DMS114 treated with DMSO at 0.1 percent for 48 hours (cell line): ENCODE measurements around the gene USP17L20.
"Not testable (repeated sequence)": the region's sequence is repeated elsewhere in the genome, so short reads cannot be mapped to it uniquely, and the experiment has no call there.

Experiments
- DNase-seq: peaks from one replicate; lab custom pipeline; 2025; ENCODE audit not compliant: unreplicated experiment; lab: John Stamatoyannopoulos, UW

The USP17L20 gene

GRCh38 chr4:9257824-9258223, at the start of gene USP17L20:
TSS of gene USP17L20 (plus strand) at chr4:9258124. CDS start at chr4:9258124, 0 bp downstream.
- DNase-seq, result not testable (repeated sequence)

DNA sequence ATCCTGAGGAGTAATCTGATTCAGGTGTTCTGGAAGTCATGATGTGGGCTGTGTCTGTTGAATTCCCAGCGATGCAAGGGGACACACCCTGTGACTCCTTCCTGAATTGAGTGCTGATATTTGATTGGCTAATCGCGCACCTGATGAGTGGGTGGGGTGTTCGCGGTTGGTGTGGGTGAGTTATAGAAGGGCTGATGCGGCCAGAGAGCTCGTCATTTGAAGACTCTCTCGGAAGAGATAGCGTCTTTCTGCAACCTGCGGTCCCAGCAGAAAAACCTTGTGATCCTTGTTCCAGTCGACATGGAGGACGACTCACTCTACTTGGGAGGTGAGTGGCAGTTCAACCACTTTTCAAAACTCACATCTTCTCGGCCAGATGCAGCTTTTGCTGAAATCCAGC, 47.6 kb upstream of the USP17L20 start, which contains the start of gene USP17L10:
TSS of gene USP17L10 (plus strand) at position 301 of the 400 bp plus-strand sequence. CDS start at position 301, 0 bp downstream.
- not testable (repeated sequence) for DNase-seq

DNA sequence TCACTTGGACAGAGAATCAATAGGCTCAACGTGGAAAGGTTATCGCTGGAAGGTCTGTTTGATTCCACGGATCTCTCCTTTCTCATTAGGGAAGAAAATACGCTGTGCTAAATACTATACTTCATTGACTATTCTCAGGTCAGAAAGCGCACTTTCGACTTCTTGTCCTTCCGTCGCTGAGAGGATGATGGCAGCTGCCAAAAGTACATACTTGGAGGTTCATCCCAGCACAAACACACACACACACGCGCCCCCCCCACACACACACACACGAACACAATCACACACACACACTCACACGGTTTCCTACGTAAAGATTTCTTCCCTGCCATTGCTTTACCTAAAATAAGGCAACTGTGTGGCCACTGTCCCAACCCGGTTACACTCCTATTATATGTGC, 43.2 kb upstream of the USP17L20 start:
- not testable (repeated sequence) for DNase-seq

GRCh38 chr4:9215105-9215504, 42.8 kb upstream of the USP17L20 start, which contains the start of gene USP17L11:
TSS of gene USP17L11 (plus strand) at chr4:9215405. CDS start at chr4:9215405, 0 bp downstream.
- DNase-seq, result not testable (repeated sequence)

DNA sequence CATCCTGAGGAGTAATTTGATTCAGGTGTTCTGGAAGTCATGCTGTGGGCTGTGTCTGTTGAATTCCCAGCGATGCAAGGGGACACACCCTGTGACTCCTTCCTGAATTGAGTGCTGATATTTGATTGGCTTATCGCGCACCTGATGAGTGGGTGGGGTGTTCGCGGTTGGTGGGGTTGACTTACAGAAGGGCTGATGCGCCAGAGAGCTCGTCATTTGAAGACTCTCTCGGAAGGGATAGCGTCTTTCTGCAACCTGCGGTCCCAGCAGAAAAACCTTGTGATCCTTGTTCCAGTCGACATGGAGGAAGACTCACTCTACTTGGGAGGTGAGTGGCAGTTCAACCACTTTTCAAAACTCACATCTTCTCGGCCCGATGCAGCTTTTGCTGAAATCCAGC, 38.1 kb upstream of the USP17L20 start, which contains the start of gene USP17L12:
TSS of gene USP17L12 (plus strand) at position 301 of the 400 bp plus-strand sequence. CDS start at position 301, 0 bp downstream.
- not testable (repeated sequence) for DNase-seq

GRCh38 chr4:9224596-9224995, 33.3 kb upstream of the USP17L20 start, which contains the start of gene USP17L13:
TSS of gene USP17L13 (plus strand) at chr4:9224896. CDS start at chr4:9224896, 0 bp downstream.
- not testable (repeated sequence) for DNase-seq

DNA sequence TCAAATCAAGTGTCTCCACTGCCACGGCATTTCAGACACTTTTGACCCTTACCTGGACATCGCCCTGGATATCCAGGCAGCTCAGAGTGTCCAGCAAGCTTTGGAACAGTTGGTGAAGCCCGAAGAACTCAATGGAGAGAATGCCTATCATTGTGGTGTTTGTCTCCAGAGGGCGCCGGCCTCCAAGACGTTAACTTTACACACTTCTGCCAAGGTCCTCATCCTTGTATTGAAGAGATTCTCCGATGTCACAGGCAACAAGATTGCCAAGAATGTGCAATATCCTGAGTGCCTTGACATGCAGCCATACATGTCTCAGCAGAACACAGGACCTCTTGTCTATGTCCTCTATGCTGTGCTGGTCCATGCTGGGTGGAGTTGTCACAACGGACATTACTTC, 27.7 kb upstream of the USP17L20 start:
- not testable (repeated sequence) for DNase-seq

DNA sequence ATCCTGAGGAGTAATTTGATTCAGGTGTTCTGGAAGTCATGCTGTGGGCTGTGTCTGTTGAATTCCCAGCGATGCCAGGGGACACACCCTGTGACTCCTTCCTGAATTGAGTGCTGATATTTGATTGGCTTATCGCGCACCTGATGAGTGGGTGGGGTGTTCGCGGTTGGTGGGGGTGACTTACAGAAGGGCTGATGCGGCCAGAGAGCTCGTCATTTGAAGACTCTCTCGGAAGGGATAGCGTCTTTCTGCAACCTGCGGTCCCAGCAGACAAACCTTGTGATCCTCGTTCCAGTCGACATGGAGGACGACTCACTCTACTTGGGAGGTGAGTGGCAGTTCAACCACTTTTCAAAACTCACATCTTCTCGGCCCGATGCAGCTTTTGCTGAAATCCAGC, 23.8 kb upstream of the USP17L20 start, which contains the start of gene USP17L15:
TSS of gene USP17L15 (plus strand) at position 301 of the 400 bp plus-strand sequence. CDS start at position 301, 0 bp downstream.
- DNase-seq, result not testable (repeated sequence)

- DNase-seq, result not testable (repeated sequence)
These were observed 19.5 kb upstream of the USP17L20 start for GRCh38 chr4:9238461-9238860.

DNA sequence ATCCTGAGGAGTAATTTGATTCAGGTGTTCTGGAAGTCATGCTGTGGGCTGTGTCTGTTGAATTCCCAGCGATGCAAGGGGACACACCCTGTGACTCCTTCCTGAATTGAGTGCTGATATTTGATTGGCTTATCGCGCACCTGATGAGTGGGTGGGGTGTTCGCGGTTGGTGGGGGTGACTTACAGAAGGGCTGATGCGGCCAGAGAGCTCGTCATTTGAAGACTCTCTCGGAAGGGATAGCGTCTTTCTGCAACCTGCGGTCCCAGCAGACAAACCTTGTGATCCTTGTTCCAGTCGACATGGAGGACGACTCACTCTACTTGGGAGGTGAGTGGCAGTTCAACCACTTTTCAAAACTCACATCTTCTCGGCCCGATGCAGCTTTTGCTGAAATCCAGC, 14.3 kb upstream of the USP17L20 start, which contains the start of gene USP17L17:
TSS of gene USP17L17 (plus strand) at position 301 of the 400 bp plus-strand sequence. CDS start at position 301, 0 bp downstream.
- DNase-seq, result not testable (repeated sequence)

DNA sequence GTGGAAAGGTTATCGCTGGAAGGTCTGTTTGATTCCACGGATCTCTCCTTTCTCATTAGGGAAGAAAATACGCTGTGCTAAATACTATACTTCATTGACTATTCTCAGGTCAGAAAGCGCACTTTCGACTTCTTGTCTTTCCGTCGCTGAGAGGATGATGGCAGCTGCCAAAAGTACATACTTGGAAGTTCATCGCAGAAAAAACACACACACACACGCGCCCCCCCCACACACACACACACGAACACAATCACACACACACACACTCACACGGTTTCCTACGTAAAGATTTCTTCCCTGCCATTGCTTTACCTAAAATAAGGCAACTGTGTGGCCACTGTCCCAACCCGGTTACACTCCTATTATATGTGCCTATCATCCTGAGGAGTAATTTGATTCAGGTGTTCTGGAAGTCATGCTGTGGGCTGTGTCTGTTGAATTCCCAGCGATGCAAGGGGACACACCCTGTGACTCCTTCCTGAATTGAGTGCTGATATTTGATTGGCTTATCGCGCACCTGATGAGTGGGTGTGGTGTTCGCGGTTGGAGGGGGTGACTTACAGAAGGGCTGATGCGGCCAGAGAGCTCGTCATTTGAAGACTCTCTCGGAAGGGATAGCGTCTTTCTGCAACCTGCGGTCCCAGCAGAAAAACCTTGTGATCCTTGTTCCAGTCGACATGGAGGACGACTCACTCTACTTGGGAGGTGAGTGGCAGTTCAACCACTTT, 9.8 kb upstream of the USP17L20 start, which contains the start of gene USP17L18:
TSS of gene USP17L18 (plus strand) at position 678 of the 728 bp plus-strand sequence. CDS start at position 678, 0 bp downstream.
- not testable (repeated sequence) for DNase-seq

- DNase-seq, result not testable (repeated sequence)
These were observed 4.8 kb upstream of the USP17L20 start, which contains the start of gene USP17L19 for GRCh38 chr4:9253078-9253477. TSS of gene USP17L19 (plus strand) at chr4:9253378. CDS start at chr4:9253378, 0 bp downstream.

GRCh38 chr4:9262572-9262971, 4.6 kb downstream of the USP17L20 start, which contains the start of gene USP17L21:
TSS of gene USP17L21 (plus strand) at chr4:9262872. CDS start at chr4:9262872, 0 bp downstream.
- not testable (repeated sequence) for DNase-seq

DNA sequence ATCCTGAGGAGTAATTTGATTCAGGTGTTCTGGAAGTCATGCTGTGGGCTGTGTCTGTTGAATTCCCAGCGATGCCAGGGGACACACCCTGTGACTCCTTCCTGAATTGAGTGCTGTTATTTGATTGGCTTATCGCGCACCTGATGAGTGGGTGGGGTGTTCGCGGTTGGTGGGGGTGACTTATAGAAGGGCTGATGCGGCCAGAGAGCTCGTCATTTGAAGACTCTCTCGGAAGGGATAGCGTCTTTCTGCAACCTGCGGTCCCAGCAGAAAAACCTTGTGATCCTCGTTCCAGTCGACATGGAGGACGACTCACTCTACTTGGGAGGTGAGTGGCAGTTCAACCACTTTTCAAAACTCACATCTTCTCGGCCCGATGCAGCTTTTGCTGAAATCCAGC, 9.4 kb downstream of the USP17L20 start, which contains the start of gene USP17L22:
TSS of gene USP17L22 (plus strand) at position 301 of the 400 bp plus-strand sequence. CDS start at position 301, 0 bp downstream.
- DNase-seq, result not testable (repeated sequence)

DNA sequence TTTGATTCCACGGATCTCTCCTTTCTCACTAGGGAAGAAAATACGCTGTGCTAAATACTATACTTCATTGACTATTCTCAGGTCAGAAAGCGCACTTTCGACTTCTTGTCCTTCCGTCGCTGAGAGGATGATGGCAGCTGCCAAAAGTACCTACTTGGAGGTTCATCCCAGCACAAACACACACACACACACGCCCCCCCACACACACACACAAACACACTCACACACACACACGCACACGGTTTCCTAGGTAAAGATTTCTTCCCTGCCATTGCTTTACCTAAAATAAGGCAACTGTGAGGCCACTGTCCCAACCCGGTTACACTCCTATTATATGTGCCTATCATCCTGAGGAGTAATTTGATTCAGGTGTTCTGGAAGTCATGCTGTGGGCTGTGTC, 13.8 kb downstream of the USP17L20 start:
- DNase-seq, result not testable (repeated sequence)
